Glomerular endothelial cell (primary cell): ENCODE data around the gene CDH20. TPM values are rescaled to one million over a fixed set of nuclear protein-coding genes. Genes with fewer than 3 reads are reported as not detected.

ENCODE experiments used
- DNase-seq: peaks from one replicate; pipeline ENCODE4 v3.0.0-alpha.2; 2011; ENCODE audit warnings: low read depth, low spot score; ENCODE audit errors: extremely low read depth
- total RNA-seq: library from RNA; depleted of rRNA; stranded (reverse); fragments of >200 nt; gene quantifications from 2 replicates; pipeline ENCODE4 v1.2.3, GENCODE V29; 2015

Gene CDH20
- total RNA-seq, 1 donor from 2014 or later, result not detected

- DNase-seq, result no peak
Observed at GRCh38 chr18:61570070-61570469, 236.8 kb downstream of the CDH20 start.

- DNase-seq, result no peak
Observed at GRCh38 chr18:61572084-61572655, 238.9 kb downstream of the CDH20 start.

- no peak for DNase-seq
Observed at GRCh38 chr18:61572871-61573270, 239.6 kb downstream of the CDH20 start.

- no peak for DNase-seq
Observed at GRCh38 chr18:61574665-61575064, 241.4 kb downstream of the CDH20 start.

- DNase-seq, result no peak
Observed at GRCh38 chr18:61575419-61575818, 242.2 kb downstream of the CDH20 start.

GRCh38 chr18:61578846-61579245, 245.6 kb downstream of the CDH20 start:
- DNase-seq, result no peak

- no peak for DNase-seq
Observed at GRCh38 chr18:61579581-61579980, 246.4 kb downstream of the CDH20 start.

GRCh38 chr18:61580046-61580445, 246.8 kb downstream of the CDH20 start:
- DNase-seq, result no peak

- DNase-seq, result no peak
Observed at GRCh38 chr18:61581578-61582201, 248.5 kb downstream of the CDH20 start.

- no peak for DNase-seq
Observed at GRCh38 chr18:61582202-61582710, 249.0 kb downstream of the CDH20 start.

- no peak for DNase-seq
Observed at GRCh38 chr18:61583548-61583947, 250.3 kb downstream of the CDH20 start.

- no peak for DNase-seq
Observed at GRCh38 chr18:61587865-61588264, 254.6 kb downstream of the CDH20 start.

GRCh38 chr18:61589053-61589723, 256.0 kb downstream of the CDH20 start:
- DNase-seq, result no peak

GRCh38 chr18:61589724-61590065, 256.5 kb downstream of the CDH20 start:
- DNase-seq, result no peak

GRCh38 chr18:61591253-61591652, 258.0 kb downstream of the CDH20 start:
- DNase-seq, result no peak

GRCh38 chr18:61595615-61596251, 262.5 kb downstream of the CDH20 start:
- DNase-seq, result no peak

GRCh38 chr18:61596296-61596695, 263.1 kb downstream of the CDH20 start:
- DNase-seq, result no peak

GRCh38 chr18:61597316-61597715, 264.1 kb downstream of the CDH20 start:
- DNase-seq, result no peak

- DNase-seq, result no peak
Observed at GRCh38 chr18:61600422-61600821, 267.2 kb downstream of the CDH20 start.

GRCh38 chr18:61602836-61603235, 269.6 kb downstream of the CDH20 start:
- DNase-seq, result no peak
